H1 (cell line): ENCODE measurements around the gene STK39. TPM values are rescaled to one million over a fixed set of nuclear protein-coding genes. Genes with fewer than 3 reads are reported as not detected.

Source experiments
- CTCF ChIA-PET: fragments of 300-600 bp; sonication (Branson Sonifier 250); formaldehyde crosslinking; loops from one replicate; lab custom pipeline; 2021; ENCODE audit not compliant: partially characterized antibody; lab: Charles Lee
- POLR2A ChIA-PET: fragments of 300-600 bp; sonication (Branson Sonifier 250); formaldehyde crosslinking; loops from one replicate; lab custom pipeline; 2021; ENCODE audit warnings: inconsistent platforms; ENCODE audit not compliant: partially characterized antibody; lab: Charles Lee
- DNase-seq, 2 experiments: peaks; one replicate each; pipeline versions ENCODE4 v3.0.0 to v3.0.0-alpha.2; 2010 to 2022; ENCODE audit warnings: low spot score in 2 of 2, low read depth in 1 of 2, mixed read lengths in 1 of 2
- FAIRE-seq: peaks from 2 replicates; lab custom pipeline; 2011; peaks lifted over from hg19 to GRCh38; lab: Jason Lieb, UNC
- H2AFZ ChIP-seq: 2 replicates; pipeline ENCODE4 v1.8.1; 2012; ENCODE audit warnings: low read length, inconsistent platforms
- H2AK5ac ChIP-seq: 2 replicates; pipeline ENCODE4 v1.6.1; 2013; ENCODE audit warnings: low read depth, low read length
- H2BK120ac ChIP-seq: replicated peaks from 2 replicates; pipeline ENCODE3; 2013; ENCODE audit warnings: low read depth, low read length, inconsistent platforms
- H2BK12ac ChIP-seq: 2 replicates; pipeline ENCODE4 v1.6.1; 2013; ENCODE audit warnings: low read depth, low read length
- H2BK15ac ChIP-seq: 2 replicates; pipeline ENCODE4 v1.6.1; 2013; ENCODE audit warnings: low read length
- H2BK20ac ChIP-seq: 2 replicates; pipeline ENCODE4 v1.6.1; 2013; ENCODE audit warnings: low read length
- H2BK5ac ChIP-seq: 2 replicates; pipeline ENCODE4 v1.6.1; 2013; ENCODE audit warnings: low read depth, low read length
- H3K14ac ChIP-seq: 2 replicates; pipeline ENCODE4 v1.6.1; 2013; ENCODE audit warnings: inconsistent platforms; ENCODE audit not compliant: insufficient read length
- H3K18ac ChIP-seq: 2 replicates; pipeline ENCODE4 v1.6.1; 2013; ENCODE audit warnings: low read length; ENCODE audit errors: extremely low read depth
- H3K23ac ChIP-seq: 2 replicates; pipeline ENCODE4 v1.6.1; 2013; ENCODE audit warnings: inconsistent platforms; ENCODE audit not compliant: insufficient read length
- H3K23me2 ChIP-seq: 2 replicates; pipeline ENCODE4 v1.6.1; 2013; ENCODE audit warnings: low read depth, low read length
- H3K27ac ChIP-seq: 2 replicates; pipeline ENCODE4 v1.6.1; 2011; ENCODE audit warnings: low read depth, low read length, inconsistent platforms
- H3K27me3 ChIP-seq, 4 experiments: replicated peaks in 1 of 4; 1 replicate in 1 of 4; 2 replicates in 3 of 4; pipeline versions ENCODE4 v1.6.1 to v1.8.1; 2011 to 2013; ENCODE audit warnings: low read length in 3 of 4, mild to moderate bottlenecking in 3 of 4, inconsistent platforms in 2 of 4, mixed read lengths in 2 of 4, moderate library complexity in 1 of 4; ENCODE audit not compliant: control insufficient read depth in 3 of 4, insufficient read depth in 3 of 4; ENCODE audit errors: extremely low read depth in 1 of 4
- H3K36me3 ChIP-seq, 4 experiments: 2 replicates each; pipeline versions ENCODE4 v1.6.1 to v1.8.1; 2011 to 2013; ENCODE audit warnings: mild to moderate bottlenecking in 4 of 4, low read length in 3 of 4, moderate library complexity in 2 of 4, control low read depth in 1 of 4, inconsistent platforms in 1 of 4; ENCODE audit not compliant: insufficient read depth in 4 of 4, control insufficient read depth in 2 of 4
- H3K4ac ChIP-seq: replicated peaks from 2 replicates; pipeline ENCODE3; 2013; ENCODE audit warnings: low read length, low read depth, mixed read lengths, inconsistent platforms; ENCODE audit not compliant: insufficient read length
- H3K4me1 ChIP-seq, 4 experiments: replicated peaks in 1 of 4; 1 replicate in 1 of 4; 2 replicates in 3 of 4; pipeline versions ENCODE4 v1.6.1 to v1.8.1; 2011 to 2013; ENCODE audit warnings: low read length in 3 of 4, inconsistent platforms in 2 of 4, mixed read lengths in 1 of 4; ENCODE audit not compliant: insufficient read depth in 4 of 4, control insufficient read depth in 3 of 4
- H3K4me2 ChIP-seq, 2 experiments: 2 replicates each; pipeline versions ENCODE4 v1.6.1 to v1.8.1; 2011 to 2013; ENCODE audit warnings: low read depth in 2 of 2, low read length in 2 of 2, control low read depth in 1 of 2, inconsistent platforms in 1 of 2, mild to moderate bottlenecking in 1 of 2; ENCODE audit not compliant: insufficient read depth in 1 of 2
- H3K4me3 ChIP-seq, 4 experiments: fragments of 200-600, 300-600 bp in 1 of 4; sonication (generic), shearing (Covaris generic), sonication (Bioruptor Twin) in 1 of 4; 2 replicates each; pipeline versions ENCODE4 v1.5.1 to v1.8.1; 2011 to 2016; ENCODE audit warnings: low read length in 4 of 4, low read depth in 3 of 4, control low read depth in 2 of 4, inconsistent platforms in 2 of 4, mild to moderate bottlenecking in 2 of 4, mixed read lengths in 1 of 4, moderate library complexity in 1 of 4; ENCODE audit not compliant: insufficient read depth in 2 of 4; ENCODE audit errors: extremely low read depth in 1 of 4
- H3K56ac ChIP-seq: replicated peaks from 2 replicates; pipeline ENCODE3; 2013; ENCODE audit warnings: low read depth, mild to moderate bottlenecking, mixed read lengths, low read length, inconsistent platforms; ENCODE audit not compliant: insufficient read length
- H3K79me1 ChIP-seq: 2 replicates; pipeline ENCODE4 v1.6.1; 2013; ENCODE audit warnings: low read depth, low read length, control low read depth
- H3K79me2 ChIP-seq, 2 experiments: 2 replicates each; pipeline versions ENCODE4 v1.6.1 to v1.8.1; 2012 to 2013; ENCODE audit warnings: low read length in 2 of 2, mild to moderate bottlenecking in 2 of 2, inconsistent platforms in 1 of 2; ENCODE audit not compliant: insufficient read depth in 2 of 2, control insufficient read depth in 1 of 2
- H3K9ac ChIP-seq, 4 experiments: replicated peaks in 1 of 4; 1 replicate in 1 of 4; 2 replicates in 3 of 4; pipeline versions ENCODE4 v1.6.1 to v1.8.1; 2011 to 2013; ENCODE audit warnings: low read depth in 3 of 4, low read length in 3 of 4, control low read depth in 2 of 4, mild to moderate bottlenecking in 2 of 4, moderate library complexity in 2 of 4, inconsistent platforms in 1 of 4; ENCODE audit errors: extremely low read depth in 1 of 4
- H3K9me3 ChIP-seq, 2 experiments: 2 replicates each; pipeline versions ENCODE4 v1.6.1 to v1.8.1; 2012 to 2013; ENCODE audit warnings: mild to moderate bottlenecking in 2 of 2, moderate library complexity in 2 of 2, control low read depth in 1 of 2, inconsistent platforms in 1 of 2, low read depth in 1 of 2, low read length in 1 of 2, mixed read lengths in 1 of 2; ENCODE audit not compliant: insufficient read depth in 2 of 2
- H4K20me1 ChIP-seq, 2 experiments: replicated peaks in 1 of 2; 2 replicates each; pipeline versions ENCODE3 to v1.8.1; 2011 to 2013; ENCODE audit warnings: inconsistent platforms in 2 of 2, low read length in 2 of 2, mild to moderate bottlenecking in 1 of 2; ENCODE audit not compliant: insufficient read depth in 2 of 2, control insufficient read depth in 1 of 2
- H4K5ac ChIP-seq: 2 replicates; pipeline ENCODE4 v1.6.1; 2013; ENCODE audit warnings: low read length, low read depth, mixed read lengths, inconsistent platforms; ENCODE audit not compliant: insufficient read length
- H4K8ac ChIP-seq: 2 replicates; pipeline ENCODE4 v1.8.0; 2013; ENCODE audit warnings: mild to moderate bottlenecking, moderate library complexity, low read length, inconsistent platforms; ENCODE audit not compliant: insufficient read depth; ENCODE audit errors: extremely low read depth
- H4K91ac ChIP-seq: replicated peaks from 2 replicates; pipeline ENCODE3; 2013; ENCODE audit warnings: low read length, mixed read lengths, inconsistent platforms; ENCODE audit not compliant: insufficient read length
- MAFK ChIP-seq: IDR thresholded peaks from 2 replicates; pipeline ENCODE4 v1.6.1; 2012; ENCODE audit warnings: low read depth, mild to moderate bottlenecking, improper control_type of control experiment, low read length
- MAX ChIP-seq: IDR thresholded peaks from 2 replicates; pipeline ENCODE4 v1.6.1; 2012; ENCODE audit warnings: inconsistent platforms
- POU5F1 ChIP-seq: IDR thresholded peaks from 2 replicates; pipeline ENCODE4 v1.6.1; 2011; ENCODE audit warnings: low read depth, mild to moderate bottlenecking, low read length, moderate library complexity
- SP1 ChIP-seq: IDR thresholded peaks from 2 replicates; pipeline ENCODE4 v1.6.1; 2011; ENCODE audit warnings: low read depth, low read length
- SP4 ChIP-seq: IDR thresholded peaks from 2 replicates; pipeline ENCODE4 v1.6.1; 2012; ENCODE audit warnings: low read length, inconsistent platforms
- WGBS, 2 experiments: shearing (Covaris generic) in 1 of 2; methylation state at CpG; one replicate each; pipeline versions ENCODE4 v1.1.6 to v1.1.7; 2013 to 2015; ENCODE audit warnings: low lambda C conversion rate in 2 of 2, mixed read lengths in 2 of 2, inconsistent platforms in 1 of 2, low coverage in 1 of 2, missing lambda C conversion rate in 1 of 2; ENCODE audit not compliant: insufficient replicate concordance in 2 of 2, insufficient coverage in 1 of 2, insufficient read length in 1 of 2; ENCODE audit errors: extremely low coverage in 1 of 2, missing lambda C conversion rate in 1 of 2; 5-methylcytosine and 5-hydroxymethylcytosine counted together
- polyA plus RNA-seq, 7 experiments: library from polyadenylated mRNA; depleted of rRNA in 3 of 7; stranded (reverse) in 5 of 7; unstranded in 2 of 7; fragments of >200 nt in 5 of 7; fragments of 200-250 nt in 2 of 7; gene quantifications; 1 replicate in 5 of 7; 2 replicates in 1 of 7; 4 replicates in 1 of 7; pipeline versions ENCODE4 v1.2.1 to v1.2.3, GENCODE V29; 2011 to 2013; ENCODE audit warnings: missing spikeins in 2 of 7, mixed read lengths in 2 of 7
- total RNA-seq: library from RNA; stranded (reverse); fragmentation: NEBNext Ultra II Directional; extraction: Animal tissue kit (Norgen Biotek cat#: 25700); gene quantifications from 2 replicates; pipeline ENCODE4 v1.2.1, GENCODE V29; 2021

Gene STK39
- total and polyA plus RNA-seq, 2 of the 8 experiments (the other 6 are each of a cell fraction or from before 2014, with no cell fraction given): 13.7 to 23.8 TPM

GRCh38 chr2:168165985-168166901 is 81.2 kb downstream of the STK39 start:
- no peak overlapping the region for H4K5ac ChIP-seq
- no peak overlapping the region for H3K4me2 ChIP-seq
- no peaks in the 10 kb centered on the region for H3K23me2 ChIP-seq
- 84% methylated on average over 3 of the region's 3 CpGs; no CpG with 5 or more reads in 1 of the 2 experiments for WGBS, 2 experiments
- no peak for FAIRE-seq
- no peak overlapping the region for H3K9ac ChIP-seq
- no peak overlapping the region for H4K8ac ChIP-seq
- H3K4ac ChIP-seq: no peak overlapping the region
- H3K56ac ChIP-seq: no peak overlapping the region
- no peak overlapping the region for H3K4me3 ChIP-seq
- no peak overlapping the region for H2BK15ac ChIP-seq
- H3K18ac ChIP-seq: no peak overlapping the region
- no peak overlapping the region for H2BK12ac ChIP-seq
- no peak overlapping the region for H2AFZ ChIP-seq
- ChIA-PET CTCF (interaction anchor here (1.2 kb wide), 1 partner anchor 160 kb away, joined by 3 read pairs; no protein-coding TSS in a partner anchor), POLR2A (no interaction called here)
- peaks cover 0 to 3% (median 0%) of the 10 kb centered on the region in 4 experiments; a peak in 2 of 8 replicates for H3K36me3 ChIP-seq
- H2AK5ac ChIP-seq: no peak overlapping the region
- no peaks in the 10 kb centered on the region for H3K79me1 ChIP-seq
- no peak for DNase-seq
- no peak overlapping the region for H3K27ac ChIP-seq
- peaks cover 0 to 8% (median 0%) of the 10 kb centered on the region in 4 experiments; a peak in 2 of 7 replicates for H3K4me1 ChIP-seq
- H3K9me3 ChIP-seq: no peaks in the 10 kb centered on the region
- H2BK20ac ChIP-seq: no peak overlapping the region
- no peaks in the 10 kb centered on the region for H3K79me2 ChIP-seq
- H2BK120ac ChIP-seq: no peak overlapping the region
- H2BK5ac ChIP-seq: no peak overlapping the region
- no peaks in the 10 kb centered on the region for H3K27me3 ChIP-seq
- no peak for TF ChIP-seq SP4
- no peak for TF ChIP-seq MAX
- TF ChIP-seq POU5F1: no peak
- no peak for TF ChIP-seq SP1
- no peak for TF ChIP-seq MAFK
- no peak overlapping the region for H4K91ac ChIP-seq
- H4K20me1 ChIP-seq: no peaks in the 10 kb centered on the region
- H3K14ac ChIP-seq: no peak overlapping the region
- H3K23ac ChIP-seq: no peak overlapping the region
